Measurements from ENCODE around the gene CSNK1D.

DNA sequence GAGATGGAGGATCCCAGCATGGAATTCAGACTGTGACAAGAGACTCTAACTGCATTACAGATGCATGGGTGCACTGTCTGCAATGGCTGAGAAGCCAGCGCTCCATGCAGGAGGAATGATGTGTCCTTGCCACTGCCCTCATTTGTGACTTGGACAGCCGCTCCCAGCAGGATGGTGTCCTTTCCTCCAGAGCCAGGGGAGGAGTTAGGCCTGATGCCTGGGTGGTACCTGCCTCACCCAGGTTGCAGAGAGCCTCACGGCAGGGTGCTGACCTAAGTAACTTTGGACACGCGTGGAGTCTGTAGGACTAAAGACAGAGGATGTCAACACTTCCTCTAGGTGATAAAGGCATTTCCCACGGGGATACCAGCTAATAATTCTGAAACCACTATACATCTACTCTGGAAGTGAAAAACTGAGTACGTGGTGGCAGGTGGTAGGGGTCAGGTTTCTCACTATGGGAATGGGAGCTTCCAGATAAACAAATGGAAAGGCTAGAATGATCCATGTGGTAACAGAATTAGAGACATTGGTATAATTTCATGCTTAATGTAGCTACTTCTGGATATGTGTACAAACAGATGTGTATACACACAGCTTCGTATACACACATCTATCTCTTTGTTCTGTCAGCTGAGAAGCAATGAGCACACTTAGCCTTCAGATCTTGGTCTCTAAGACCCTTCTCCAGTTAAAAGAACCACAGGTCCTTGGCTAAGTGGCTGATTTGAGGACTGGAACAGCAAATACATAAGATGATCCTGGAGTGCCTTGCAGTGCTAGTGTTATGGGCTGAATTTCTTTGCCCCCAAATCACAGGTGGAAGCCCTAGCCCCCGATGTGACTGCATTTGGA, 13.7 kb upstream of the CSNK1D start:
- TF ChIP-seq, protein P1, sequence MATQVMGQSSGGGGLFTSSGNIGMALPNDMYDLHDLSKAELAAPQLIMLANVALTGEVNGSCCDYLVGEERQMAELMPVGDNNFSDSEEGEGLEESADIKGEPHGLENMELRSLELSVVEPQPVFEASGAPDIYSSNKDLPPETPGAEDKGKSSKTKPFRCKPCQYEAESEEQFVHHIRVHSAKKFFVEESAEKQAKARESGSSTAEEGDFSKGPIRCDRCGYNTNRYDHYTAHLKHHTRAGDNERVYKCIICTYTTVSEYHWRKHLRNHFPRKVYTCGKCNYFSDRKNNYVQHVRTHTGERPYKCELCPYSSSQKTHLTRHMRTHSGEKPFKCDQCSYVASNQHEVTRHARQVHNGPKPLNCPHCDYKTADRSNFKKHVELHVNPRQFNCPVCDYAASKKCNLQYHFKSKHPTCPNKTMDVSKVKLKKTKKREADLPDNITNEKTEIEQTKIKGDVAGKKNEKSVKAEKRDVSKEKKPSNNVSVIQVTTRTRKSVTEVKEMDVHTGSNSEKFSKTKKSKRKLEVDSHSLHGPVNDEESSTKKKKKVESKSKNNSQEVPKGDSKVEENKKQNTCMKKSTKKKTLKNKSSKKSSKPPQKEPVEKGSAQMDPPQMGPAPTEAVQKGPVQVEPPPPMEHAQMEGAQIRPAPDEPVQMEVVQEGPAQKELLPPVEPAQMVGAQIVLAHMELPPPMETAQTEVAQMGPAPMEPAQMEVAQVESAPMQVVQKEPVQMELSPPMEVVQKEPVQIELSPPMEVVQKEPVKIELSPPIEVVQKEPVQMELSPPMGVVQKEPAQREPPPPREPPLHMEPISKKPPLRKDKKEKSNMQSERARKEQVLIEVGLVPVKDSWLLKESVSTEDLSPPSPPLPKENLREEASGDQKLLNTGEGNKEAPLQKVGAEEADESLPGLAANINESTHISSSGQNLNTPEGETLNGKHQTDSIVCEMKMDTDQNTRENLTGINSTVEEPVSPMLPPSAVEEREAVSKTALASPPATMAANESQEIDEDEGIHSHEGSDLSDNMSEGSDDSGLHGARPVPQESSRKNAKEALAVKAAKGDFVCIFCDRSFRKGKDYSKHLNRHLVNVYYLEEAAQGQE (IDR thresholded peaks at IDR 0.05; ENCODE audit: insufficient read depth in 1 of 2, low read depth in 2 of 2, low read length in 2 of 2): no peak
- TF ChIP-seq POLR2AphosphoS5 (IDR thresholded peaks at IDR 0.05; ENCODE audit: low read depth, low read length) (no peak), TAF1 (IDR thresholded peaks at IDR 0.05; ENCODE audit: borderline replicate concordance, insufficient read depth, low read length) (no peak)

All from PFSK-1 (cell line).